Panc1 (cell line): Measurements from ENCODE around the gene CAMK2A. TPM values are rescaled to one million over a fixed set of nuclear protein-coding genes. Genes with fewer than 3 reads are reported as not detected.

Source experiments
- ATAC-seq: fragments of 200-7000 bp; cut with Tn5 transposase; 2 replicates; pipeline ENCODE4 v1.9.1; 2020; ENCODE audit warnings: mild to moderate bottlenecking, moderate library complexity
- BruUV-seq: library from RNA; stranded (reverse); fragments of 400-500 nt; replicated peaks from 2 replicates; lab custom pipeline; 2021; lab: Mats Ljungman, UMichigan
- CTCF ChIA-PET: fragments of 300-600 bp; sonication (Branson Sonifier 250); formaldehyde crosslinking; loops from one replicate; lab custom pipeline; 2022; ENCODE audit warnings: antibody characterized with exemption; lab: Charles Lee
- POLR2A ChIA-PET: fragments of 300-600 bp; sonication (Branson Sonifier 250); formaldehyde crosslinking; loops from one replicate; lab custom pipeline; 2022; ENCODE audit warnings: antibody characterized with exemption; lab: Charles Lee
- DNase-seq: peaks from one replicate; pipeline ENCODE4 v3.0.0-alpha.2; 2010; ENCODE audit warnings: low read depth, low spot score
- H3K27ac ChIP-seq: 2 replicates; pipeline ENCODE4 v1.5.1; 2011; ENCODE audit warnings: mild to moderate bottlenecking, low read length, inconsistent platforms
- H3K27me3 ChIP-seq: fragments of 200-500 bp; sonication (Bioruptor generic); 2 replicates; pipeline ENCODE4 v1.6.0; 2014; ENCODE audit warnings: low read length, inconsistent platforms; ENCODE audit not compliant: control insufficient read depth, insufficient read depth
- H3K36me3 ChIP-seq: fragments of 200-500 bp; sonication (Bioruptor generic); 2 replicates; pipeline ENCODE4 v1.5.1; 2014; ENCODE audit warnings: inconsistent platforms, mild to moderate bottlenecking, low read length, moderate library complexity; ENCODE audit not compliant: control insufficient read depth, insufficient read depth
- H3K4me1 ChIP-seq: 2 replicates; pipeline ENCODE4 v1.5.1; 2011; ENCODE audit warnings: inconsistent platforms, mild to moderate bottlenecking, low read length, moderate library complexity; ENCODE audit not compliant: control insufficient read depth, insufficient read depth
- H3K4me3 ChIP-seq, 2 experiments: 2 replicates each; pipeline ENCODE4 v1.5.1; 2011 to 2012; ENCODE audit warnings: low read depth in 2 of 2, low read length in 2 of 2, mild to moderate bottlenecking in 2 of 2, inconsistent platforms in 1 of 2, moderate library complexity in 1 of 2
- H3K9me3 ChIP-seq: fragments of 200-500 bp; sonication (Bioruptor generic); 2 replicates; pipeline ENCODE4 v1.5.1; 2014; ENCODE audit warnings: low read depth, mild to moderate bottlenecking, inconsistent platforms, low read length, moderate library complexity; ENCODE audit not compliant: control insufficient read depth, insufficient read depth
- POLR2AphosphoS5 ChIP-seq: IDR thresholded peaks from 2 replicates; pipeline ENCODE4 v1.6.1; 2012; ENCODE audit warnings: mild to moderate bottlenecking, low read depth, low read length, moderate library complexity
- SIN3A ChIP-seq: IDR thresholded peaks from 2 replicates; pipeline ENCODE4 v1.6.1; 2012; ENCODE audit warnings: low read depth, mild to moderate bottlenecking, low read length, moderate library complexity, borderline replicate concordance; ENCODE audit not compliant: insufficient read depth
- TCF7L2 ChIP-seq: IDR thresholded peaks from 2 replicates; pipeline ENCODE4 v1.6.1; 2011; ENCODE audit warnings: mild to moderate bottlenecking, low read depth, low read length, inconsistent platforms
- in situ Hi-C: cut with HindIII; loops from 2 replicates; pipeline ENCODE4 v1.10.0; 2016; ENCODE audit warnings: low sequenced_read_pairs, low pct_unique_long_range_greater_than_20kb
- intact Hi-C: fragments of 100-400 bp; cut with micrococcal nuclease; formaldehyde crosslinking; loops from one replicate; pipeline ENCODE4 v1.10.0; 2022; ENCODE audit not compliant: unreplicated experiment
- total RNA-seq: library from RNA; stranded (reverse); gene quantifications from one replicate; pipeline ENCODE4 v1.2.1, GENCODE V29; 2021; ENCODE audit not compliant: unreplicated experiment
- TF ChIP-seq, protein P1 (sequence below): fragments of 450-650 bp; IDR thresholded peaks from 2 replicates; pipeline ENCODE4 v1.5.1; 2017; ENCODE audit warnings: mild to moderate bottlenecking
- TF ChIP-seq, protein P2 (sequence below), 2 experiments: IDR thresholded peaks; 2 replicates each; pipeline ENCODE4 v1.6.1; 2011 to 2012; ENCODE audit warnings: low read depth in 2 of 2, control low read depth in 1 of 2, low read length in 1 of 2, mild to moderate bottlenecking in 1 of 2, moderate library complexity in 1 of 2; ENCODE audit not compliant: insufficient read depth in 1 of 2

Gene CAMK2A
- total RNA-seq, 1 experiment from 2014 or later, result 0.51 TPM

GRCh38 chr5:150291388-150292385, 2.1 kb upstream of the CAMK2A start:
- no peaks in the 10 kb centered on the region for H3K36me3 ChIP-seq
- no peak overlapping the region for H3K27ac ChIP-seq
- BruUV-seq, result no TSS peak
- no peak for ATAC-seq
- in situ Hi-C loops (no loop called here), intact Hi-C loops (no loop called here)
- H3K4me1 ChIP-seq, result peaks cover 9% of the 10 kb centered on the region; the same call in 1 of the 2 replicates
- no peak for DNase-seq
- no peaks in the 10 kb centered on the region for H3K9me3 ChIP-seq
- no peak overlapping the region for H3K4me3 ChIP-seq
- ChIA-PET POLR2A (interaction anchor here (0.6 kb wide), 1 partner anchor 28 kb away, joined by 4 read pairs; no protein-coding TSS in a partner anchor), CTCF (interaction anchor here (1.1 kb wide), 1 partner anchor 8 kb away, joined by 4 read pairs; no protein-coding TSS in a partner anchor)
- TF ChIP-seq, protein P1, sequence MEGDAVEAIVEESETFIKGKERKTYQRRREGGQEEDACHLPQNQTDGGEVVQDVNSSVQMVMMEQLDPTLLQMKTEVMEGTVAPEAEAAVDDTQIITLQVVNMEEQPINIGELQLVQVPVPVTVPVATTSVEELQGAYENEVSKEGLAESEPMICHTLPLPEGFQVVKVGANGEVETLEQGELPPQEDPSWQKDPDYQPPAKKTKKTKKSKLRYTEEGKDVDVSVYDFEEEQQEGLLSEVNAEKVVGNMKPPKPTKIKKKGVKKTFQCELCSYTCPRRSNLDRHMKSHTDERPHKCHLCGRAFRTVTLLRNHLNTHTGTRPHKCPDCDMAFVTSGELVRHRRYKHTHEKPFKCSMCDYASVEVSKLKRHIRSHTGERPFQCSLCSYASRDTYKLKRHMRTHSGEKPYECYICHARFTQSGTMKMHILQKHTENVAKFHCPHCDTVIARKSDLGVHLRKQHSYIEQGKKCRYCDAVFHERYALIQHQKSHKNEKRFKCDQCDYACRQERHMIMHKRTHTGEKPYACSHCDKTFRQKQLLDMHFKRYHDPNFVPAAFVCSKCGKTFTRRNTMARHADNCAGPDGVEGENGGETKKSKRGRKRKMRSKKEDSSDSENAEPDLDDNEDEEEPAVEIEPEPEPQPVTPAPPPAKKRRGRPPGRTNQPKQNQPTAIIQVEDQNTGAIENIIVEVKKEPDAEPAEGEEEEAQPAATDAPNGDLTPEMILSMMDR, result no peak
- TF ChIP-seq TCF7L2, result no peak
- TF ChIP-seq, protein P2, sequence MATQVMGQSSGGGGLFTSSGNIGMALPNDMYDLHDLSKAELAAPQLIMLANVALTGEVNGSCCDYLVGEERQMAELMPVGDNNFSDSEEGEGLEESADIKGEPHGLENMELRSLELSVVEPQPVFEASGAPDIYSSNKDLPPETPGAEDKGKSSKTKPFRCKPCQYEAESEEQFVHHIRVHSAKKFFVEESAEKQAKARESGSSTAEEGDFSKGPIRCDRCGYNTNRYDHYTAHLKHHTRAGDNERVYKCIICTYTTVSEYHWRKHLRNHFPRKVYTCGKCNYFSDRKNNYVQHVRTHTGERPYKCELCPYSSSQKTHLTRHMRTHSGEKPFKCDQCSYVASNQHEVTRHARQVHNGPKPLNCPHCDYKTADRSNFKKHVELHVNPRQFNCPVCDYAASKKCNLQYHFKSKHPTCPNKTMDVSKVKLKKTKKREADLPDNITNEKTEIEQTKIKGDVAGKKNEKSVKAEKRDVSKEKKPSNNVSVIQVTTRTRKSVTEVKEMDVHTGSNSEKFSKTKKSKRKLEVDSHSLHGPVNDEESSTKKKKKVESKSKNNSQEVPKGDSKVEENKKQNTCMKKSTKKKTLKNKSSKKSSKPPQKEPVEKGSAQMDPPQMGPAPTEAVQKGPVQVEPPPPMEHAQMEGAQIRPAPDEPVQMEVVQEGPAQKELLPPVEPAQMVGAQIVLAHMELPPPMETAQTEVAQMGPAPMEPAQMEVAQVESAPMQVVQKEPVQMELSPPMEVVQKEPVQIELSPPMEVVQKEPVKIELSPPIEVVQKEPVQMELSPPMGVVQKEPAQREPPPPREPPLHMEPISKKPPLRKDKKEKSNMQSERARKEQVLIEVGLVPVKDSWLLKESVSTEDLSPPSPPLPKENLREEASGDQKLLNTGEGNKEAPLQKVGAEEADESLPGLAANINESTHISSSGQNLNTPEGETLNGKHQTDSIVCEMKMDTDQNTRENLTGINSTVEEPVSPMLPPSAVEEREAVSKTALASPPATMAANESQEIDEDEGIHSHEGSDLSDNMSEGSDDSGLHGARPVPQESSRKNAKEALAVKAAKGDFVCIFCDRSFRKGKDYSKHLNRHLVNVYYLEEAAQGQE (IDR thresholded peaks at IDR 0.05; ENCODE audit: insufficient read depth in 1 of 2, low read depth in 2 of 2, low read length in 1 of 2), result no peak
- no peak for TF ChIP-seq SIN3A
- H3K27me3 ChIP-seq, result no peaks in the 10 kb centered on the region

DNA sequence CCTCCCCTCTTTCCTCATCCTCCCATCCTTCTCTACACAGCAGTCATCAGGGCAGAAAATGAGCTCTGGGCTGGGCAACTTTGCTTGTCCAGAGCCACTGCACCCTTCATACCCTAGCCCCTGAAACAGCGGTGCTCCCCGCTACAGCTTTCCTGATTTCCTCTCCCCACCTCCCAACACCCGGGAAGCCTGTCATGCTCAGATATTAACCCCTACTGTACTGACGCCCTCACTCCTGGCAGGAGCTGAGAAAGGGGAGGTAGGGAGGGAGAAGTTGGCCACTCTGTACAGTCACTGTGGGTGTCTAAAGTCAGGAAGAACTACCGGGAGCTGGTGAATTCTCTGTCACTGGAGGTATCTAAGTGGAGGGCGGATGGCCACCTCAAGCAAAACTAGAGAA, 782 bp downstream of the CAMK2A start:
- H3K9me3 ChIP-seq, result no peaks in the 10 kb centered on the region
- no peak overlapping the region for H3K4me3 ChIP-seq
- ChIA-PET CTCF (no interaction called here), POLR2A (no interaction called here)
- H3K36me3 ChIP-seq, result no peaks in the 10 kb centered on the region
- no TSS peak for BruUV-seq
- intact Hi-C loops, result no loop called here
- DNase-seq (no peak), ATAC-seq (no peak)
- no peak overlapping the region for H3K27ac ChIP-seq
- in situ Hi-C loops, result no loop called here
- H3K27me3 ChIP-seq, result no peaks in the 10 kb centered on the region
- TF ChIP-seq TCF7L2 (no peak), SIN3A (no peak), POLR2AphosphoS5 (no peak)
- TF ChIP-seq, protein P2 (IDR thresholded peaks at IDR 0.05; ENCODE audit: insufficient read depth in 1 of 2, low read depth in 2 of 2, low read length in 1 of 2), result no peak
- TF ChIP-seq, protein P1, result no peak
- no peaks in the 10 kb centered on the region for H3K4me1 ChIP-seq
